ENCODE results near the gene AGAP5.
"Not testable (repeated sequence)": the region's sequence is repeated elsewhere in the genome, so short reads cannot be mapped to it uniquely, and the experiment has no call there.

AGAP5 gene

GRCh38 chr10:73713912-73714311, 16.0 kb upstream of the AGAP5 start:
- DNase-seq, result not testable (repeated sequence)

GRCh38 chr10:73711683-73712082, 13.8 kb upstream of the AGAP5 start:
- DNase-seq, result not testable (repeated sequence)

DNA sequence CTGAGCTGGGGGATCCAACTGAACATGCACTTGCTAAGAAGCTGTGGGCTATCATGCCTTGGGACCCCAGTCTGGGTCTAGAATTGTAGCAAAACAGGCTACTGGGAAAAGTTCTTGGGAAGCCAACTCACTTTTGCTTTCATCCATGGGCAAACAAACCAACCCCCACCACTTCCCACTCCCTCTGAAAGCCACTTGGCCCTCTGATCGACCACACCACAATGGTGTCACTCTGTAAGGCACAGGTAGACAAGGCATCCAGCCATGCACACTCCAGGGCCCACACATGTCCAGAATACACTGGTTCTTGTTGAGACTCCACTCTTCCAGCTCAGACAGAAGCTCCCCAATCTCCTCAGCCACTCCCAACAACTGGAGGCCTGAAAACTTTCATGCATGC, 10.2 kb upstream of the AGAP5 start:
- DNase-seq, result not testable (repeated sequence)

DNA sequence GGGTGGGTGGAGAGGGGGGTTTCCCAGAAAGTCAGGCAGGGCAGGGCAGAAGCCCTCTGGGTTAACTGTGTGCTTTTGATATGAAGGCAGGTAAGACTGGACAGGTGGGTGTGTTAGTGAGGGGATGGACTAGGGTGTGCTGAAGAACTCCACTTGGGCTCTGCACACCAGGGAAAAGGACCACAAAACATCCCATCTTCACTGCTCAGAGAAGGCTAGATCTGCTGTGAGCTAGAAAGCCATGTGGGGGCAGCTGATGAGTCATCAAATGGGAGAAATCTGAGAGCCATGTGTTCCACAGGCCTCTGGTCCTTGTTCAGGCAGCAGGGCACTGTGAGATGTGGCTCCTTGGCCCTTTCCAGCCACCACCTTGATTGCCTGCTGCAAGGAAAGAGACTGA, 9.7 kb upstream of the AGAP5 start:
- DNase-seq, result not testable (repeated sequence)

GRCh38 chr10:73706488-73706887, 8.6 kb upstream of the AGAP5 start:
- not testable (repeated sequence) for DNase-seq

- DNase-seq, result not testable (repeated sequence)
Measured at GRCh38 chr10:73705506-73706072, 7.7 kb upstream of the AGAP5 start.

GRCh38 chr10:73703924-73704323, 6.0 kb upstream of the AGAP5 start:
- DNase-seq, result not testable (repeated sequence)

DNA sequence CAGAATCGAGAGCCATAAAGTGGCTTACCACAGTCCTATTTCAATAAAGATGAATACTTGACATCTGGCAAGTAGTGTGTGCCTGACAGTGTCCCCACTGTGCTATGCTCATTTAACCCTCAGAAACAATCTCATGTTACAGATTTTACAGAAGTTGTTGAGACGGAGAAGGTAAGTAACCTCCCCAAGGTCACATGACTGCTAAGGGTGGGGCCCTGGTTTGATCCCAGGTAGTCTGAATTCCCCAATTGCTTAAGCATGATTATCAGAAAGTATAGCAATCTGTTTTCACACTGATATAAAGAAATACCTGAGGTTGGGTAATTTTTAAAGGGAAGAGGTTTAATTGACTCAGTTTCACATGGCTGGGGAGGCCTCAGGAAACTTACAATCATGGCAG, 910 bp upstream of the AGAP5 start:
- not testable (repeated sequence) for DNase-seq

DNA sequence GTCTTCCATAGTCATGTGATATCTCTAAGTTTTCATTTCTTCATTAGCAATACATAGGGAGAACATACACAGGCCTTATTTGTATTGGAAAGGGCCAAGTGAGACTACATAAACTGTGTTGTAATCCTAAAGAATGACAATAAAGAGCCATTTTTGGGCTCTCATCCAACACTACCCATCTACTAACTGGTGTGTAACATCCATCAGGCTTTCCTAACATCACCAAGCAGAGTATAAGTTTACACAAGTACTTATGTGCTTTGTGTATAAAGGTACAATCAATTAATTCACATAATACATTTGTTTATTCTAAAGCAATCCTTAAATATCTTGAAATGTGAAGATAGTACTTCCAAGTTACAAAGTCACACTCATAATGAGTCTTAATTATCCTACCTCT, 2.6 kb downstream of the AGAP5 start:
- not testable (repeated sequence) for DNase-seq

- DNase-seq, result not testable (repeated sequence)
Measured at GRCh38 chr10:73690755-73691154, 7.2 kb downstream of the AGAP5 start.

- DNase-seq, result not testable (repeated sequence)
Measured at GRCh38 chr10:73689596-73689995, 8.3 kb downstream of the AGAP5 start.

- not testable (repeated sequence) for DNase-seq
Measured at GRCh38 chr10:73687641-73688040, 10.3 kb downstream of the AGAP5 start.

GRCh38 chr10:73674546-73674945, 23.4 kb downstream of the AGAP5 start:
- not testable (repeated sequence) for DNase-seq

DNA sequence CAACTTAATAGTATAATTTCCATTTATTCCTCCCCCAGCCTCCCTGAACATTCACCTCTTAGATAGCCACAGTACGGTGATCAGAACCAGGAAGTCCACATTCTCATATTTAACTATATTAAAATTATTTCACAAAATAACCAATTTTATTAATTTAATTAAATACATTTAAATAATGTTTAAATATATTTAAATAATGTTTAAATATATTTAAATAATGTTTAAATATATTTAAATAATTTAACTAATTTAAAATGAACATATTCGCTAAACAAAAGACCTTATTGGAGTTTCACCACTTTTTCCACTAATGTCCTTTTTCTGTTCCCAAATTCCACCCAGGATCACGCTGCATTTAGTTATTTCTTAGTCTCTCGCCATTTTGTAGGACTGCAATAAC, 29.5 kb downstream of the AGAP5 start:
- DNase-seq, result not testable (repeated sequence)

DNA sequence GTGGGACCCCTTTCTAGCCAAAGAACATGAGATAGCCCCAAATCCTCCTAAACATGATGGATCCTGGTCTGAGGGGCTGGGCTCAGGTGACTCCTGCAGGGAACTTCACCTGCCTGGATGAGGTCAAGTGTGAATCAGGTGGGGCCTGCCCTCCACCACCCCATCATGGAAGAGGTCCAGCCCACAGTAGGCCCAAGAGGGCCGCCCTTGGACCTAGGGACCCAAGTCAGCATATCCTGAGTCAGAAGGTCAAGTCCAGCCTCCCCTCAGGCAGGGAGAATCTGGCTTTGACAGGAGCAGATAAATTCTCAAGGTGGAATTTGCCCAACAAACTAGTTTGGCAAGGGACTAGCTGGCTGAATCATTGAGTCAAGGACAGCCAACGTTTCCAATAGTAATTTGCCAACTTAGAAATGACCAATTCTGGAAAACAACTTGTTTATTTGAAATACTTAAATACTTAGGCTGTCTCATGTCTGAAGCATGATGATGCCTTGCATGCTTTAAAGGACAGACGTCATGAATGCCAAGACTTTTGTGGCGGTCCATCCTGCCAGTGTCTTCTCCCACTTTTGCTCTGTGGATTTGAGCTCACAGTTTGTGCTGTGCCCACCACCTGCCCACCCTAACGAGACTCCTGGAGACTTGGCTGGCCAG, 31.6 kb downstream of the AGAP5 start:
- not testable (repeated sequence) for DNase-seq

DNA sequence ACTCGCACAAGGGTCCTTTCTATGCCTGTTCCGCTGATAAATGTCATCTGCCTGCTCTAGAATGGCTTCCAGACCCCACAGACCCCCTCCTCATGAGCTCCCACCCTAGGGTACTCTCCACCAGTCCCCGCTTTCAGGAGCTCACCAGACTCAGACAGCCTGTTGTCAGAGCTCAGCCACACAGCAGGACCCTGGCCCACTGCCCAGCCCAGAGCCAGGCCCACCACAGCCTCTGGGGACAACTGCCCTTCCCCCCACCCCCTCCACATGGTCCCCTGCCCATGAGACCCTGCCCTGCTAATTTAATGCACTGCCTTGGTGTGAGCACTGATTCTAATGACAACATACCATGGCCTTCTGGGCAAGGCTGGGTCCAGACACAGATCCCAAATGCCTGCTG, 32.3 kb downstream of the AGAP5 start:
- DNase-seq, result not testable (repeated sequence)

DNA sequence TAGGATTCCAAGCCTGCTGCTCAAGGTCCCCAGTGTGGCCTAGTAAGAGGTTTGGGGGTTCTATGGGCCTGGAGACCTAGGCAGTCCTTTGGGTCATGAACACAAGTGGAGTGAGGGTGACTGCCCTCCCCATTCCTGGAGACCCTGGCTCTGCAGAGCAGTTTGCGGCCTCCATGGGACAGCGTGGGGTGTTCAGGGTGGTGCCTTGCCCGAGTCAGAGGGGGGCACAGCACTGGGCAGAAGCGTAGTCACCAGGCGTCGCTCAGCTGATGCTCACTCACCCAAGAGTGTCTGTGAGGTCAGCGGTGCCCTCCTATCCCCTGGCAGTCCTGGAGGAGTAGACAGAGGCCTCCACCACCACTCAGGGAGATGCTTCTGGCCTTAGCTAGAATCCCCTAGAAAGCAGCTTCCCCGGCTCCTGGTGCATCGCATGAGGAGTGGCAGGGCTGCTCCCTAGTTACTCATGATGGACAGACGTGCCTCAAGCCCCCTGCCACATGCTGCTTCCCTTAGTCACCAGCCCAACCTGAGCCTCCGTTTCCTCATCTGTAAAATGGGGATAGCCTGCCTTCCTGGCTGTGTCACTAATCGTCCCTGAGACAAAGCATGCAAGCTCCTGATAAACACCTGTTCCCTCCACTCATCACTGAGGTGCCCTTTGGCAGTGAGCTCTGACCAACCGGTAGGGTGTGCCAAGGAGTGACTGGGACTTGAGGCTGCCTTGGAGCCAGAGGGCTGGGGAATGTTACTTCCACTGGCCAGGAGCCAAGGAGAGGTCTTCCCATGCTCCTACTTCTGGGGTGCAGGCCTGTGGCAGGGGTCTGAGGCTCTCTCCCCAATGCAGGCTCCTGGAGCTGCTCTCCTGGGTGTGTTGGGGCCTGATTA, 33.5 kb downstream of the AGAP5 start:
- not testable (repeated sequence) for DNase-seq

GRCh38 chr10:73663621-73664020, 34.3 kb downstream of the AGAP5 start:
- DNase-seq, result not testable (repeated sequence)

- DNase-seq, result not testable (repeated sequence)
Measured at GRCh38 chr10:73662705-73663104, 35.2 kb downstream of the AGAP5 start.

DNA sequence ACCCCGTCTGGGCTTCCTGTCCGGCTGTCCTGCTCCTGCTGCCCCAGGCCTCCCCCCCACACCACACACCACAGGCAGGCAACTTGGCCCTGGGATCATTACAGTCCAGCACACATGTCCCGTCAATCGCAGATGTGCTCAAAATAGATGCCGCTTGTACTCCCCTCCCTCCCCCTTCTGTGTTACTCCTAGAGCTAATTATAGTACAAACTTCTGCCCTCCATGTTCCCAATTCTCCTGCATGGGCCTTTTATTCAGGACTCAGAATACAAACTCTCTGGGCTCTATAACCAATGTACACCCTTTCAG, 42.0 kb downstream of the AGAP5 start, which contains the start of gene SYNPO2L:
Gene SYNPO2L (minus strand): TSS at position 40 of the 309 bp plus-strand sequence. CDS start 107 bp downstream, outside the sequence.
- no peak for DNase-seq

DNA sequence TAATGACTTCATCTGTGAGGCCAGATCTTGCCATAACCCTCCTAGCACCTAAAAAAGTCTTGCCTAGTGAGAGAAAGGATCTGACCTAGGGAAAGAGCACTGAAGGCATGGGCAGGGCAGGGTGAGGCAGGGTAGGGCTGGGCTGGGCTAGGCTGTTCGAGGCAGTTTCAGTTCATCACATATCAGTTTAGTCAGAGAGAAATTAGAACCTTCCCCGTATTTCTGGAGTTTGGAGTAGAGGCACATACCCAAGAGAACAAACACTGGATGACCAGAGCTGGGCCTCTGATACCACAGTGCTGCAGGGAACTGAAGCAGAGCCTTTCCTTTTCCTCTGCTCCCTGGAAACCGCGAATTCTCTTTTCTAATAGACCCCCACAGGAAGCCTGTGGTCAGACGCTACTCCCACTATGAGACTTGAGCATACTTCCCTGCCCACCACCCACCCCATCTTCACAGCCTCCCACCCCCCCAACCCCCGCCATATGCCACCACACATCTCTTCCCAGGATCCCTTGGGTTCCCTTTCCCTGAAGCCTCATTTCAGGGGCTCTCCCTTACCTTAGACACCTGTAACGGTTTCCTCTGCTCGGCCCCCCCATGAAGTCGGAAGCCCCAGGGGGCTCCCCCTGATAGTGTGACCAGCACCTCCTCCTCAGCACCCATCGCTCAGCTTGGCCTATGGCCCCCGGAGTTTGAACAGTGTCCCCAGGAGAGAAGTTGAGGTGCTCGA, 42.5 kb downstream of the AGAP5 start:
- DNase-seq, result no peak

DNA sequence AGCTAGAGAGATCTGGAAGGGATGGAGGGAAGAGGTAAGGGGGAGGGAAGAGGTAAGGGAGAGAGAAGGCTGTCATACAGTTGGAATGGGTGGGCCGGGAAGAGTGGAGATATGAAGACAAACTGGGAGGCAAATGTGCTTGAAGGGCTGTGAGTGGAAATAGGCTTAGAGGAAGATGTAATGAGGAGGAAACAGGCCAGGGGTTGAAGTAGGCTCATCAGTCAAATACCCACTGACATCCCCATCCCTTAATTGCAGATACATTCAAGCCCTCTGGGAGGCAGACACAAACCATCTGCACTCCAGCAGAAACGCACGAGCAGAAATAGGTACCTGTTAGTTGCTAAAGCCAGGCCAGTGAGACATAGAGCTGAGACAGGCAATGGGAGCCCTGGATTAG, 44.2 kb downstream of the AGAP5 start:
- no peak for DNase-seq

DNA sequence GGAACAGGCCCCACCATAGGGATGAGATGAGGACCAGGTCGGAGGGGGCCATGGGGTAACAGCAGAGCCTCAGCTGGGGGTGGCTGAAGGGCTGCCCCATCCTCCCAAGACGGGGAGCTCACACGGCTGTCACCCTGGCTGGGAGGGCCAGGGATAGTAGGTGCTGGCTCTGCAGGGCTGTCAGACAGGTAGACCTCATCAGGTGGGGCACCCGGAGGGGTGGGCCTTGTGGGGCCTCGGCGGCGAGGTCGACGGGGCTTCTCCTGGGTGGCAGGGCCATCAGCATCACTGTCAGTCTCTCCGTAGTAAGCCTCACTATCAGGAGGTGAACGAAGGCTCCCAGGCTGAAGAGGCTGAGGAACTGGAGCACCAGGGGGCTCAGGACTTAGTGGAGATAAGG, 44.7 kb downstream of the AGAP5 start:
- DNase-seq, result no peak
